ENCODE data around the gene CYSTM1.

Gene CYSTM1

DNA sequence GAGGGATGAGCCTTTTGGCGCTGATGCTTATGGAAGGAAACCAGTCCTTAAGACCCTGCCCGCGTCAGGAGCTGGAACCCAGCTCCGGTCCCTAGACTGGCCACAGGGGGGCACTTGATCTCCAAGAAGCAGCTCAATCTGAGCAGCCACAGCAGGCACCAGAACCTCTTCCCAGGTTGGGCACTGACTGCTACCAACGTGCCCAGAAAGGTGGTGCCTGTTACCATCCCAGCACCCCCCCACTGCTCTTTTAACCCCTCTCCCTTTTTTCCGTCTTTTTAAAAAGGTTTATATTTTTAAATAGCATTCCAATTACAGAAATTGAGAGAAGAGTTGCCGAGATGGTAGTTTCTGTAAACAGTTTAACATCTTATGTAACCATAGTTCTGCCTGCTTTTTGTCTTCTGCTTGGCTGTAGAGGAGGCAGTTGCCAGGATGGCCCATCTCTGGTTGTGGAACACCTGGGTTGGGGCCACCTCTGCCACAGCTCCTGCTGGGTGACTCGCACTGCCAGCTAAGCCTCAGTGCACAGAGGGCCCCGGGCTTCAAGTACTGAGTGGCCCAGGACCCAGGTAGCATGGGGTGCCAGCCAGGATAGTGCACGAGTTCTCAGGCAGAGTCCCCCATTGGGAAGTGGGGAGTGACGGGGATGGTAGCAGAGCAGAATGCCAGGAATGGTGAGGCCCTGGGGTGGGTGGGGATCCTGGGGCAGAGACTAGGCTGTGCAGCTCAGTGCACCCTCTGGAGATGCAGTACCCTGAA lies 65.1 kb downstream of the CYSTM1 start:
- peak; percentile 57 for DNase-seq

DNA sequence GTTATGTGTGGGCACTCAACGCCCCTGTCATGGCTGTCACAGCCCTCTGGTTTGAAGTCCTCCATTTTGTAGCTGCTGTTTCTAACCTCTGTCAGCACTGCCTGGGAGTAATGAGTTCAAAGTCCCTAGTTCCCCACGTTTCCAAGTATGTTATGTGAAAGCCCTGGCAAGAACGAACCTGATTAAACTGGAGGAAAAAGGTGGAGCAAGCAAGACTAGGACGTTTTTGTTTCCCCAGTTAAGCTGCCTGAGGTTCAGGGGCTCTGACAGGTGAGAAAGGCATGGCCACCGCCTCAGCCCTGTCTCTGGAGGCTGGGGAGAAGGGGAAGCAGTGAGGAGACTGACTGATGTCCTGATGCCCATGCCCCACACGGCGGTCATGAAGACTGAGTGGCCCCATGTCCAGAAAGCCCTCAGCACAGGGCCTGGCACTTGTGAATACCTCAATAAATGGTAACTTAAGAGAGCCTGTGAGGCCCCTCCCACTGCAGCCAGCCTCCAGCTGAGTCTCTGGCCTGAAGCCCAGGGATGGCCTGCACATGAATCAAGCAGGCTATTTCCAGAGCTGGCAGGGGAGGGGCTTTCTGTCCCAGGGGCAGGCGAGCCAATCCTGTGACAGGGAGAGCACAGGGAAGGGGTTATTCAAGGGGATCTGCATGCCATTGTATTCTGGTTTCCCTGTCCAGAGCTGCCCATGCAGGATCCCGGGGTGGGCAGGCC lies 66.2 kb downstream of the CYSTM1 start:
- no peak for DNase-seq

DNA sequence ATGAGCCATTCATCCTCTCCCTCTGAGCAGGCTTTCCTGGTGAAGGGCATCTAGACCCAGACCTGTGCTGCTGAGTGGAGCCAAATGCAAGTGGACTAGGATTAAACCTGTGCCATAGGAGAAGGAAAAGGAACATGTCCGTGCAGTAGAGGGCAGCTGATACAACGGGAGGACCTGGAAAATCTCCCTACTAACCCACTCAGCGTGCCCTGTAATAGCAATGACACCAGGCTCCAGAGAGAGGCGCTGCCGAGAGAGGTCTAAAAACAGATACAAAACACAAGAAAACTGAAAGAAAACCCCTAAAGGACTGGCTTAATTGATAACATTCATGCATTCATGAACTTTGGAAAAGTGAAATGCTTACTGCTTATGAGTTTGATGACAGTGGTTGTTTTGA lies 67.1 kb downstream of the CYSTM1 start:
- DNase-seq = no peak

DNA sequence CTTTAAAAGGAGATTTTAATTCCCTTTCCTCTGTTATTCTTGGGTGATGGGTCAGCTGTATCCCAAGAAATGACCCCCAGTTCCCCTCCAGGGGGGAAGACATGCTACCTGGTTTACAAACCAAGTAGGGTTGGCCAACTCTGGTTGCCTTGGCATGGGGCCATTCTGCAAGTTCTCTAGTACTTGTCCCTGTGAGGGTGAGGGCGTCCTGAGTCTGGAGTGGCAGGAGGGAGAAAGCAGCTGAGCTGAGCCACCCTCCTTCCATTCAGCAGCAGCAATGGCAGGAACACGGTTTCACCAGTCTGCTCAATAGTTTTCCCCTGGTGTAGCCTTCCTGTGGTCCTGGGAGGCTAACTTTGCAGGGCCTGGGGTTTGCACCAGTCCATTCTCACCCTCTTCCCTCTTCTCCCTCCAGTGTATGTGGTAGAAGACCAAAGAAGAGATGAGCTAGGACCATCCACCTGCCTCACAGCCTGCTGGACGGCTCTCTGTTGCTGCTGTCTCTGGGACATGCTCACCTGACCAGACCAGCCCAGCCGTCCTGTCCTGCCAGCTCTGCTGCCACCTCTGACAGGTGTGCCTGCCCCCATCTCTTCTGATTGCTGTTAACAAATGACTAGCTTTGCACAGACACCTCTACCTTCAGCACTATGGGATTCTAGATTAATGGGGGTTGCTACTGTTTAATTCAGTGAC lies 68.0 kb downstream of the CYSTM1 start:
- DNase-seq = no peak

DNA sequence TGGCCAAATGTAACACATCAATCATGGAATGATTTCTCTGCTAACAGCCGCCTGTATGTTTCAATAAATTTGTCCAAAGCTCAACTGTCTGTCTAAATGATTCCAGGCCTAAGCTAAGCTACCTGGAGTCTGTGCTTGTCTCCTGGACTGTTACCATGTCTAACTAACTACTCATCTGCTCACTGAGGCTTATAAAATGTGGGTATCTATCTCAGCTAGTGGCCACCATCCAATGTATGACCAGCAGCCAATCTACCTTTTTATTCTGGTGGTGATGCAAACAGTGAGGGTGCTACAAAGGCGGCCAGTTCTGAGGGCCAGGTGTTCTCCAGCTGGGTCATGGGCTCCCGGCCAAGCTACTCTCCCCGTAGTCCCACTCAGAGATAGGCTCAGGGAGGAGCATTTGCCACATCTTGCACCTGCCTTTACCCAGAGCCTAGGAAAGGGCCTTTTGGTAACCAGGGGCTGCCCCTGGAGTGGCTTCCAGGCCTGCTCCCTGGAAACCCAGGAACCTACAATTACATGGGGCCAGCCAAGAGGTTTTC lies 68.8 kb downstream of the CYSTM1 start:
- no peak for DNase-seq

DNA sequence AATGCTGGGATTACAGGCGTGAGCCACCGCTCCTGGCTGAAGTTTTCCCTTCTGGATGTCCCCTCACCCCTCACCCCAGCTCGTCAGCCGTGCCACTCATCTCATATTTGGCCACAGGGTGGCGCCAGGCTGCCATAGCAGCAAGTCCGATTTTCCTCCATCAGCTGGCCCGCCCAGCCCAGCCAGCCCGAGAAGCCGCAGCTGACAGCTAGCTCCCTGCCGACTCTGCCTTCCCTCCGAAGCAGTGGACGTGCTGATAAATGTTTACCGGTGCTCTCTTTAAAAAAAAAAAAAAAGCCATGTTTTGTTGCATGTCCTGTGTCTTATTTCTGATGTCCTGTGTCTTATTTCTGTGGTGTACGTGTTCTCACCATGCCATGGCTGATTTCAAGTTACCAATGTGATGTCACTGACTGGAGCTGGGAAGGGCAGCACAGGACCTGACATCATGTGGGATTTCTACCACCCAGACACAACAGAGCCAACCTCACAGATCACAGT lies 69.6 kb downstream of the CYSTM1 start:
- peak; percentile 78 for DNase-seq

DNA sequence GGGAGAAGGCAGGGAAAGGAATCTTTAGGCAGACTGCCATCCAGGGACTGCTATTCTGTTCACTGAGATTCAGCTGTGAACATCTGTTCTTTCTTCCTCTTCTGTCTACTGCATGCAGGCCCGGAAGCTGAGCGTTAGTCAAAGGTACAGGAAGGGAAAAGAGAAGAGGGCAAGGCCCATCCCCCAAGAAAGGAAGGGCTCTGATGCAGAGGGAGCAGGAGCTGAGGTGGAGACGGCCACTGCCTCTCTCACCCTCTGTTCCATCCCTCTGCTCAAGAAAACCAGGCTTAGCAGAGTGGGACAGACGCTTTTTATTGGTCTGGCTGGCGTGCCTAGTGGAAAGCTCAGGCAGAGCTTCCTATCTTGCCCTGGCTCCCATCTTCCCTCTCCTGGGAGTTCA lies 70.4 kb downstream of the CYSTM1 start:
- DNase-seq = no peak

DNA sequence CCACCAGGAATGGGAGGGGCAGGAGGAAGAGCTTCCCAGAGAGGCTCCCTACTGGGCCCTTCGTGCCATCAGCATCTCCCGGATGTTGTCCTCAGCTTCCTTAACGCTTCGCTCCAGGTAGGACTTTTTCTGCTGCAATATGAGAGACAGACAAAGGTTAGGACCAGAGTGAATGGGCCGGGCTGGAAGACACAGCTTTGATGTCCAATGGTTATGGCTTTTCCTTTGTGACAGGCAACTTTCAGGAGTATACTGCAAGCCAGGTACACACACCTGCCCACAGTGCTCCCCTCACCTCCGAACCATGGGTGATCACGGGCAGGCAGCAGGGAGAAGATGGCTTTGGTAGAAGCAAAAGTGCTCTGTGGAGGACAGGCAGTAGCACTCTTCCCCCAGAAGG lies 70.9 kb downstream of the CYSTM1 start:
- no peak for DNase-seq

DNA sequence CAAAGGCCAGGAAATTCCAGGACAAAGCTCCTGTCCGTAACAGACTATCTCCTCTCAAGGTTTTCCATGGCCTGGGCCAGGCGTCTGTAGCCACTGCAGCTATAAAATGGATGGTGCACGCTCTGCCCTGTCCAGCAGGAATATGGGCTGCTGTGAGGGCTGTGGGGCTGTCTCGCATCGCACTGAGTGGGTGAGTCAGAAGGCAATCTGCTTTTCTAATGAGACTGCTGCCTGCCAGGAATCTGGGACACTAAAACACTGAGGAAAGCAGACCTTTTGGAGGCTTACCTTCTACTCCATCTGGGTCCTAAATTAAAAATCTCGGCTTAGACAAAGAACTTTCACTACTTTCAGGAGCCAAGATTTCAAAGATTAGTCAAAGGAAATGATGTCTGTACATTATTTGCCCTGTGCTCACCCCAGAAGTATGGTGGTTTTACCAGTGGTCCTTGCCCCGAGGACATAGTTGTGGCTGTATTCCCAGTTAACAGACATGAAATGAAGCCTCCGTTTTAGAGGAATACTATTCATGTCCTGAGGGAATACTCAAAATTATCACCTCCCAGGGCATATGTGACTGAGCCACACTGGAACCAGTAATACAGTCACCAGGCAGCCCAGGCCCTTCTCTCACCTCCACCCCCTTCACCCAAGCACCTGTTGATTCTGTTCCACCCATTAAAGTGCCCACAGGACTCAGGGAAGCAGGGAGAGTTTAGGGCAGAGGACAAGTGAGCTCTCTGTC lies 71.6 kb downstream of the CYSTM1 start:
- DNase-seq = no peak

DNA sequence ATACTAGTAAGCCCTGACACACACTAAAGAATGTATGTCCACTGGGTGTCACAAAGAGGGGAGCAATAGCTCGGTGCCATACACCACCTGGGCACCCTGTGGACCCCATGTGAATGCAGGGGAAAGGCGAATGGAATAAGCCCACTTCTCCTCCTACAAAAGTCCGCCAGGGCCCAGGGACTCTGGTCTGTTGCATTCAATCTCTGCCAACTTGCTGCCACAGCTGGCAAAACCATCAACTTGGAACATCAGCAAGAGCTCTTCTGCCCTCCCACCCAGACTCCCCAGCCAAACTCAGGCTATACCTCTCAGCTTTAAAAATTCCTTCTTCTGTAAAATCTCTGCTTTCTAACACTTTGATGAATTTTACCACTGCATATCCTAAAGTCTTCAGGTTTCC lies 73.4 kb downstream of the CYSTM1 start:
- DNase-seq = no peak

DNA sequence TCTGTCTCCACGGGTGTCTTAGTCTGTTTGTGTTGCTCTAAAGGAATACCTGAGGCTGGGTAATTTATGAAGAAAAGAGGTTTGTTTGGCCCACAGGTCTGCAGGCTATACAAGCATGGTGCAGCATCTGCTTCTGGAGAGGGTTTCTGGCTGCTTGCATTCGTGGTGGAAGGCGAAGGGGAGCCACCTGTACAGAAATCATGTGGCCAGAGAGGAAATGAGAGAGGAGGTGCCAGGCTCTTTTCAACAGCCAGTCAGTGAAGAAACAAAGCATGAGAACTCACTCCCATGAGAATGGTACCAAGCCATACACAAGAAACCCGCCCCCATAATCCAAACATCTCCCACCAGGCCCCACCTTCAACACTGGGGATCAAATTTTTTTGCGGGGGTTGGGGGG lies 74.5 kb downstream of the CYSTM1 start:
- no peak for DNase-seq

DNA sequence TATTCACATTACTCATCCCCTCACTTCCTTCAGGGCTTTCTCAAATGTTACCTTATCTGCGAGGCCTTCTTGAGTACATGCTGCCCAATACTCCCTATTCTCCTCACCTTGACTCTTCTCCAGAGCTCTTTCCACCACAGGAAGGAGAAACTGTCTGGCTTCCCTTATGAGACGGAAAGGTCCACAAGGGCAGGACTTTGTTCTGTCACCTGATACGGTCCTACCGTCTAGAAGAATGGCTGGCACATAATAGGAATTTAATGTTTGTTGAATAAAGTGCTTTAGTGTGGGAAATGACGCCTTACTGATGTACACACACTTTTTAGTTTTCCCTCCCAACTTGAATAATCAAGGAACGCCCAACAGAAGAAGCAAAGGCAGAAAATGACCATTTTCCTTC lies 75.4 kb downstream of the CYSTM1 start:
- DNase-seq = no peak

DNA sequence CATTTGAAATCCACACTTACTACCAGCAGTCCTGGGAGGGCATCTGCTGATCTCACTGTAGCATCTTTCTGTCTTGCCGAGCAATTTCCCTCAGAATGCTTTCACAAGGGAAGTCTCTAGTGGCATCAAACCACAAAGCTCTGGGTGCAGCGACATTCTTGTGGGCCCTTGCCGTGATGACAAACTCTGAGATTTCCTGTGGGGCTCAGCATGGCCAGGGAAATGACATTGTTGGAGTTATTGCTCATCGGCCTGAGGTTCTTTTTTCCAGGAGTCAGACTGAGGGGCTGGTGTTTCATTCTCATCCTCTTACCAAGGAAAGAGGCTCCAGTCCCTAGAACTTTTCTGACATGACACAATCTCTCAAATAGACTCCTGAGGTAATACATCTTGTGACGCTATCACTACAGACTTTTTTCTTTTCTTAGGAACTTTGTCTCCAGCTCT lies 76.6 kb downstream of the CYSTM1 start:
- DNase-seq = peak; percentile 41

DNA sequence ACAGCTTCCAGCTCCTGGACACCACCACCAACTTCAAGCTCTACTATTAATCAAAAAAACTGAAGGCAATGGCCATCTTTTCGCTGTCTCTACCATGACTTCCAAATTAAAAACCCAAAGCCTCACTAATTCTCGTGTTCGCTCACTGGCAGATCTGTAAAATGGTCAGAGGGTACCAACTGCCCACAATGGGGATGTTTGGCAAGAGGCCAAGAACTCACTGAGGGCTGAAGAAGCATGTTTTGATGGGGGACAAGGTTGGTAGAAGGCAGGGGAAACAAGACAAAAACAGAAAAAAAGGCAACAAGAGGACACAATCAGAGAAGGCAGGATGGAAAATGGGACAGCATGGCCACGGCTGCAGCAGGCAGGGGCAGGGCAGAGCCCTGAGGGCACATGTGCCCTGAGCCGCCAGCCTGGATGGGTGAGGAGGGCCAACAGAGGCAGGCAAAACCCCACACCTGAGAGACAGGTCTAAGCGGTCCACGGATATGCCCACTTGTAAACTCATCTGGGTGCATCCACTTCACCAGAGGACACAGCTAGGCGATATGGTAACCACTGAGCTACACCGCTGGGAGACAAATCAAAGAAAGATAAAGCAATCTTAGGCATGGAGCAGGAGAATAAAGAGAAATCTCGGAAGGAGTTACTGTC lies 77.6 kb downstream of the CYSTM1 start:
- no peak for DNase-seq

DNA sequence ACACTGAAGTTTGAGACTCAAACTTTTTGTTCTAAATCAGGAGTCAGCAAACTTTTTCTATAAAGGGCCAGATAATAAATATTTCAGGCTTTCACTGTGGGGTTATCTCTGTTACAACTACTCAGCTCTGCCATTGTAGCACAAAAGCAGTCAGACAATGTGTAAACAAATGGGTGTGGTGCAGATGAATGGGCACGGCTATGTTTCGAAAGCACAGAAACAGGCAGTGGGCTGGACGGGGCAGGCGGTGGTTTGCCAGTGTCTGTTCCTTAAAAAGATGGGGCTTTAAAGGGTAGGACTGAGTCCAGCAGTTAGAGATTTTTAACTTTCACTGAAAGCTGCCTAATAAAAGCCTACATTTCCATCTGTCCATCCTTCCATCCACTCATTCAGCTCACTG lies 79.0 kb downstream of the CYSTM1 start:
- DNase-seq = no peak

DNA sequence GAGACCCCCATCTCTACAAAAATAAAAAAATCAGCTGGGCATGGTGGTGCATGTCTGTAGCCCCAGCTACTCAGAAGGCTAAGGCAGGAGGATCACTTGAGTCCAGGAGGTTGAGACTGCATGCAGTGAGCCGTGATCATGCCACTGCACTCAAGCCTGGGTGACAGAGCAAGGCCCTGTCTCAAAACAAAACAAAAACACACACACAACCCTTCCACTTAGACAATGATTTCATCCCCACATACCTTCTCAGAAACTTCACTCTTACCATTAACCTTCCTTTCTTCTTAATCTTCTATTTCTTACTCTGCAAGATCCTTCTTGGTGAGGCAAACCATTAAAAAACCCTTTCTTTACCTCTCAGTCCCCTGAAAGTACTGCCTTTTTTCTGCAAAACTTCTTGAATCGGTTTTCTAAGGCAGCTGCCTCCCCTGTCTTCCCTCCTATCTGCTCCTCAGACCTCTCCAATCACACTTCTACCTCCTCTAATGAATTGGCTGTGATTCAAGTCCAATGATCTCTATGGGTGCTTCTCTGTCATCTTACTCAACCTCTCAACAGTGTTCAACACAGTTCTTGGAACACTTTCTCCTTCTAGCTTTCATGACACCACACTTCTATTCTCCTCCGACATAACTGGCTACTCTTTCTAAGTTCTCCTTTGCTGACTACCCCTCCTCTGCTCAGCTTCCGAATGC lies 80.6 kb downstream of the CYSTM1 start:
- no peak for DNase-seq

DNA sequence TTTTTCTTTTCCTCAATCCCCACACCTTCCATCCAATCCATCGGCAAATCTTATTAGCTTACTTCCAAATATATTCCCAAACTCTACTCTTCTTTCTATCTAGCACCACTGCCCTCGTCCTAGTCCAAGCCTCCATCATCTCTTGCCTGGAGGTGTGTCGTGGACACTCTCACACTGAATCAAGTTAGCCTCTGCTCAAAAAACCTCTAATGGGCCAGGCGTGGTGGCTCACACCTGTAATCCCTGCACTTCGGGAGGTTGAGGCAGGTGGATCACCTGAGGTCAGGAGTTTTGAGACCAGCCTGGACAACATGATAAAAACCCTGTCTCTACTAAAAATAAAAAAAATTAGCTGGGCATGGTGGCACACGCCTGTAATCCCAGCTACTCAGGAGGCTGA lies 81.7 kb downstream of the CYSTM1 start:
- DNase-seq = no peak

DNA sequence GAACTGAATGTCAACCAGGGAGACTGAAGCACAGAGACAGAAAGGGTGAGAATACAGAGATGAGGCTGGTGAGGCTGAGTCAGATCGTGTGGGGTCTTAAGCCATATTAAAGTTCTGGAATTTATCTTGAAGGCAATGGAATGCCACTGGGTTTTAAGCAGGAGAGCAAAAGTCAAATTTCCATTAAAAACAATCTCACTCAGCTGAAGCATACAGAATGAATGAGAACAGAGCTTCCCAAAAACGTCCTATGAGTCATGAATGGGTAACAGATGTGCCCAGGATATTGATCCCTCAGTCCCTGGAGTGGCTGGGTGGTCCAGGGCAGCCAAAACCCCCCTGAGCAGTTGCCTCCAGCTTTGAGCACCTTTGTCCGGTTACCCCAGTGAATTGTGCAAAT lies 83.0 kb downstream of the CYSTM1 start:
- no peak for DNase-seq

DNA sequence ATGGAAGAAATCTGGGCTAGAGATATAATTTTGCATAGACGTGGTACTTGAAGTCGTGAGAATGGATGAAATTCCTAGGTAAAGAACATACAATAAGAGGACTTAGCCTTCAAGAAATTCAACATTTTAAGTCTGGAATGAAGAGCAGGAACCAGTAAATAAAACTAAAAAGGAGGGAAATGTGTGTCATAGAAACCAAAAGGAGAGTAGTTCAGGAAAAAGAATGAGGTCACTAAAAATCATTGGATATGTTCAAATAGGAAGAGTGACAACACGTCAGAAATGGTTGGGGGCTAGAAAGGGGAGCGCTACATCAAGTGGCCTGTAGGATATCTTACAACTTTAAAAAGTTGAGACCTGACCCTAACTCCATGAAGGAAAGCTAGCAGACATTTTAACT lies 83.9 kb downstream of the CYSTM1 start:
- DNase-seq = no peak

DNA sequence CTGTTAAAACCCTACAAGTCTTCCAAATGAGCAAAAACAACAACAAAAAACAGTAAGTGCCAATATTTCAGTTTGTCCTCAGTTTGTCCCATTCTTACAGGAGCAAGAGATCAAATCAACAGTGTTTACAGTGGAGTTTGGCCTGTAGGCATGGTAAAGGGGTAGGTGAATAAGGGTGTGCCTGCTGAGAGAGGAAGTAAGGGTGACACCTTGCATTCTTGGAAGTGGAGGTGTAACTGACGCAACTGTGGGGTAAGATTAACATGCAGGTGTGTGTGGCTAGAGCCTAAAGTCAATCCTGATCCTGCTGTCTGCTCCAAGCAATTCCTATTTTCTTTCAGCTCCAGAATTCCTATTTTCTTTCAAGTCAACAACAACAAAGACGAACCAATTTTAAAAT lies 84.5 kb downstream of the CYSTM1 start:
- DNase-seq = no peak

DNA sequence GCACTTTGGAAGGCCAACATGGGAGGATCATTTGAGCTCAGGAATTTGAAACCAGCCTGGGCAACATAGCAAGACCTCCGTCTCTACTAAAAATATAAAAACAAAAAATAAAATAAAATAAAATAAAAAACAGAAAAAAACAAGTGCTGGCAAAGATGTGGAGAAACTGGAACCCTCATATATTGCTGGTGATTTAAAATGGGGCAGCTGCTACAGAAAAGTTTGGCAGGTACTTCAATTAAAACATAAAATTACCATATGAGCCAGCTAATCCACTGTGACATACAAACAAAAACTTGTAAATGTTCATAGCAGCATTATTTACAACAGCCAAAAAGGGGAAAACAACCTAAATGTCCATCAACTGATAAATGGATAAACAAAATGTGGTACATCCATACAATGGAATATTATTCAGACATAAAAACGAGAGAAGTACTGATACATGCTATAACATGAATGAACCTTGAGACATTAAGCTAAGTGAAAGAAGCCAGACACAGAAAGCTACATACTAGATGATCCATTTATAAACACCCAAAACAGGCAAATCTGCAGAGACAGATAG lies 85.2 kb downstream of the CYSTM1 start:
- DNase-seq = no peak
